NT2/D1 (cell line): ENCODE data around the gene SMIM12.

Source experiments
- SUZ12 ChIP-seq: IDR thresholded peaks from 2 replicates; pipeline ENCODE4 v1.6.1; 2011; ENCODE audit not compliant: insufficient read length, insufficient read depth; ENCODE audit errors: extremely low read depth
- YY1 ChIP-seq: IDR thresholded peaks from 2 replicates; pipeline ENCODE4 v1.6.1; 2011; ENCODE audit not compliant: insufficient read length, insufficient read depth
- ZNF274 ChIP-seq: IDR thresholded peaks from 2 replicates; pipeline ENCODE4 v1.6.1; 2011; ENCODE audit warnings: mild to moderate bottlenecking, low read depth, low read length

DNA sequence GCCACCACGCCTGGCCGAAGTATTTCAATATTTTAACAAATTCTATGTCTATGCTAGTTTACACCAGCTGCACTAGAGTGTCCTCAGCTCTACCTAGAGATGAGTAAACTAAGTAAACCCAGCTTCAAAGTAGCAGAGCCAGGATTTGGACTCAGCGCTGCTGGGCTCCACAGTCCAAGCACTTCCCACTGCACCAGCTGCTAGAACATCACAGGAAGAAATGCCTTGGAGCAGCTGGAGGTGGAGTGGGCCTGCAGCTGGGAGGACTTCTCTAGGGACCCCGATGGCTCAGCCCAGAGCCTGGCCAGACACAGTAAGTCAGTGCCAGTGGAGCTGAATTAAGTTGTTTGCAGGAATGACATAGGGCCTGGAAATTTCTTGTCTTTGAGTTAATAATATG is 10.2 kb upstream of the SMIM12 start:
- TF ChIP-seq YY1 (no peak), SUZ12 (no peak), ZNF274 (no peak)
